Measurements from ENCODE around the gene NOL7.

NOL7 gene

GRCh38 chr6:13600036-13600435 is 15.1 kb upstream of the NOL7 start:
- DNase-seq, result no peak

GRCh38 chr6:13604135-13604534 is 11.0 kb upstream of the NOL7 start:
- DNase-seq, result no peak

- no peak for DNase-seq
Measured at GRCh38 chr6:13604546-13605416, 10.4 kb upstream of the NOL7 start.

GRCh38 chr6:13605634-13606033 is 9.5 kb upstream of the NOL7 start:
- DNase-seq, result no peak

- no peak for DNase-seq
Measured at GRCh38 chr6:13611715-13612114, 3.4 kb upstream of the NOL7 start.

GRCh38 chr6:13613029-13613594 is 2.0 kb upstream of the NOL7 start:
- no peak for DNase-seq

GRCh38 chr6:13614126-13614925 is 809 bp upstream of the NOL7 start:
- peak; percentile 12 for DNase-seq

GRCh38 chr6:13615792-13616120 is 621 bp downstream of the NOL7 start:
- no peak for DNase-seq

GRCh38 chr6:13617066-13617465 is 1.9 kb downstream of the NOL7 start:
- DNase-seq, result no peak

- no peak for DNase-seq
Measured at GRCh38 chr6:13624871-13625288, 9.7 kb downstream of the NOL7 start.

GRCh38 chr6:13629459-13630116 is 14.5 kb downstream of the NOL7 start:
- no peak for DNase-seq

GRCh38 chr6:13630499-13630898 is 15.4 kb downstream of the NOL7 start:
- no peak for DNase-seq

GRCh38 chr6:13633343-13633742 is 18.2 kb downstream of the NOL7 start:
- DNase-seq, result no peak

GRCh38 chr6:13635948-13636658 is 21.0 kb downstream of the NOL7 start:
- DNase-seq, result no peak

- no peak for DNase-seq
Measured at GRCh38 chr6:13638014-13638413, 22.9 kb downstream of the NOL7 start.

GRCh38 chr6:13638626-13639025 is 23.5 kb downstream of the NOL7 start:
- no peak for DNase-seq

- no peak for DNase-seq
Measured at GRCh38 chr6:13641315-13641714, 26.2 kb downstream of the NOL7 start.

- no peak for DNase-seq
Measured at GRCh38 chr6:13643125-13643524, 28.0 kb downstream of the NOL7 start.

GRCh38 chr6:13648850-13649249 is 33.7 kb downstream of the NOL7 start:
- DNase-seq, result no peak

GRCh38 chr6:13649393-13649792 is 34.3 kb downstream of the NOL7 start:
- DNase-seq, result no peak

- DNase-seq, result no peak
Measured at GRCh38 chr6:13653296-13653695, 38.2 kb downstream of the NOL7 start.

GRCh38 chr6:13654496-13654895 is 39.4 kb downstream of the NOL7 start:
- no peak for DNase-seq

- no peak for DNase-seq
Measured at GRCh38 chr6:13655700-13656099, 40.6 kb downstream of the NOL7 start.
